Astrocyte of the cerebellum (primary cell): ENCODE results near the gene SERPINF2.
"Not testable (repeated sequence)": the region's sequence is repeated elsewhere in the genome, so short reads cannot be mapped to it uniquely, and the experiment has no call there.

Experiments
- DNase-seq: peaks from one replicate; pipeline ENCODE4 v3.0.0-alpha.2; 2011; ENCODE audit warnings: low read depth
- H3K4me3 ChIP-seq: 2 replicates; pipeline ENCODE4 v1.5.1; 2011; ENCODE audit warnings: mild to moderate bottlenecking, low read depth, low read length, moderate library complexity
- in situ Hi-C: cut with HindIII; loops from 2 replicates; pipeline ENCODE4 v1.10.0; 2017; ENCODE audit warnings: low sequenced_read_pairs
- TF ChIP-seq, protein P1 (sequence below): IDR thresholded peaks from 2 replicates; pipeline ENCODE4 v1.5.1; 2012; ENCODE audit warnings: low read length, low read depth, moderate library complexity, mild to moderate bottlenecking; ENCODE audit errors: missing control alignments

The SERPINF2 gene

DNA sequence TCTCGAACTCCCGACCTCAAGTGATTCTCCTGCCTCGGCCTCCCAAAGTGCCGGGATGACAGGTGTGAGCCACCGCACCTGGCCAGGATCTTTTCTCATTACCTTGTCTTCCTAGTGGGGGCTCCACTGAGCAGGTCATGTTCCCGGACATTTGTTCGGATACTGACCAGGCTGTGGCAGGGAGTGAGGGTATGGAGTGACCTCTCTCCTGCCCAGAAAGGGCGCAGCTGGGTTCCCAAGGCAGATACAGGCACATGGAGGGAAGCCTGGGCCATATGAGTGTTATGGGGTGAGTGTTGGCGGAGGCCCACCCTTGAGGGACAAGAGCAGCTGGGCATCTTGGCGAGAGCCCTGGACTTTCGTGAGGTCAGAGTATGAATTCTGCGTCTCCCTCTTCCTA is 24.7 kb downstream of the SERPINF2 start:
- TF ChIP-seq, protein P1, sequence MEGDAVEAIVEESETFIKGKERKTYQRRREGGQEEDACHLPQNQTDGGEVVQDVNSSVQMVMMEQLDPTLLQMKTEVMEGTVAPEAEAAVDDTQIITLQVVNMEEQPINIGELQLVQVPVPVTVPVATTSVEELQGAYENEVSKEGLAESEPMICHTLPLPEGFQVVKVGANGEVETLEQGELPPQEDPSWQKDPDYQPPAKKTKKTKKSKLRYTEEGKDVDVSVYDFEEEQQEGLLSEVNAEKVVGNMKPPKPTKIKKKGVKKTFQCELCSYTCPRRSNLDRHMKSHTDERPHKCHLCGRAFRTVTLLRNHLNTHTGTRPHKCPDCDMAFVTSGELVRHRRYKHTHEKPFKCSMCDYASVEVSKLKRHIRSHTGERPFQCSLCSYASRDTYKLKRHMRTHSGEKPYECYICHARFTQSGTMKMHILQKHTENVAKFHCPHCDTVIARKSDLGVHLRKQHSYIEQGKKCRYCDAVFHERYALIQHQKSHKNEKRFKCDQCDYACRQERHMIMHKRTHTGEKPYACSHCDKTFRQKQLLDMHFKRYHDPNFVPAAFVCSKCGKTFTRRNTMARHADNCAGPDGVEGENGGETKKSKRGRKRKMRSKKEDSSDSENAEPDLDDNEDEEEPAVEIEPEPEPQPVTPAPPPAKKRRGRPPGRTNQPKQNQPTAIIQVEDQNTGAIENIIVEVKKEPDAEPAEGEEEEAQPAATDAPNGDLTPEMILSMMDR = no peak
- no peak overlapping the region for H3K4me3 ChIP-seq
- no peak for DNase-seq
- in situ Hi-C loops = loop anchor here (10.0 kb wide), 1 partner anchor 53 kb away; the partner anchor contains the start of gene TLCD2

DNA sequence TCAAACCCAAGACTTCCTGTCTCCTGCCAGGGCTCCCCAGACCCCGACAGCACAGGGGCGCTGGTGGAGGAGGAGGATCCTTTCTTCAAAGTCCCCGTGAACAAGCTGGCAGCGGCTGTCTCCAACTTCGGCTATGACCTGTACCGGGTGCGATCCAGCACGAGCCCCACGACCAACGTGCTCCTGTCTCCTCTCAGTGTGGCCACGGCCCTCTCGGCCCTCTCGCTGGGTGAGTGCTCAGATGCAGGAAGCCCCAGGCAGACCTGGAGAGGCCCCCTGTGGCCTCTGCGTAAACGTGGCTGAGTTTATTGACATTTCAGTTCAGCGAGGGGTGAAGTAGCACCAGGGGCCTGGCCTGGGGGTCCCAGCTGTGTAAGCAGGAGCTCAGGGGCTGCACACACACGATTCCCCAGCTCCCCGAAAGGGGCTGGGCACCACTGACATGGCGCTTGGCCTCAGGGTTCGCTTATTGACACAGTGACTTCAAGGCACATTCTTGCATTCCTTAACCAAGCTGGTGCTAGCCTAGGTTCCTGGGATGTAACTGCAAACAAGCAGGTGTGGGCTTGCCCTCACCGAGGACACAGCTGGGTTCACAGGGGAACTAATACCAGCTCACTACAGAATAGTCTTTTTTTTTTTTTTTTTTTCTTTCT is 27.3 kb downstream of the SERPINF2 start:
- no peak overlapping the region for H3K4me3 ChIP-seq
- in situ Hi-C loops = loop anchor here (10.0 kb wide), 1 partner anchor 55 kb away; the partner anchor contains the start of gene TLCD2
- TF ChIP-seq, protein P1 = no peak
- no peak for DNase-seq

DNA sequence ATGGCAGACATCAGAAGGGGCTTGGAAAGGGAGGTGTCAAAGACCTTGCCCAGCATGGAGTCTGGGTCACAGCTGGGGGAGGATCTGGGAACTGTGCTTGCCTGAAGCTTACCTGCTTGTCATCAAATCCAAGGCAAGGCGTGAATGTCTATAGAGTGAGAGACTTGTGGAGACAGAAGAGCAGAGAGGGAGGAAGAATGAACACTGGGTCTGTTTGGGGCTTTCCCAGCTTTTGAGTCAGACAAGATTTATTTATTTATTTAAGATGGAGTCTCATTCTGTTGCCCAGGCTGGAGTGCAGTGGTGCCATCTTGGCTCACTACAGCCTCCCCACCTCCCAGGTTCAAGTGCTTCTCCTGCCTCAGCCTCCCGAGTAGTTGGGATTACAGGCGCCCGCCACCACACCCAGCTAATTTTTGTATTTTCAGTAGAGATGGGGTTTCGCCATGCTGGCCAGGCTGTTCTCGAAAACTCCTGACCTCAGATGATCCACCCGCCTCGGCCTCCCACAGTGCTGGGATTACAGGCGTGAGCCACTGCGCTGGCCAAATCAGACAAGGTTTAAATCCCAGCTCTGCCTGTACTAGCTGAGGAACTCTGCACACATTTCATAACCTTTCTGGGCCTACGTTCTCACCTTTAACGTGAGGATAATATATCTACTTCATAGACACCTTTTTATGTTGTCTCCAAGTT is 30.5 kb downstream of the SERPINF2 start:
- DNase-seq, H3K4me3 ChIP-seq, in situ Hi-C loops: not testable (repeated sequence)

DNA sequence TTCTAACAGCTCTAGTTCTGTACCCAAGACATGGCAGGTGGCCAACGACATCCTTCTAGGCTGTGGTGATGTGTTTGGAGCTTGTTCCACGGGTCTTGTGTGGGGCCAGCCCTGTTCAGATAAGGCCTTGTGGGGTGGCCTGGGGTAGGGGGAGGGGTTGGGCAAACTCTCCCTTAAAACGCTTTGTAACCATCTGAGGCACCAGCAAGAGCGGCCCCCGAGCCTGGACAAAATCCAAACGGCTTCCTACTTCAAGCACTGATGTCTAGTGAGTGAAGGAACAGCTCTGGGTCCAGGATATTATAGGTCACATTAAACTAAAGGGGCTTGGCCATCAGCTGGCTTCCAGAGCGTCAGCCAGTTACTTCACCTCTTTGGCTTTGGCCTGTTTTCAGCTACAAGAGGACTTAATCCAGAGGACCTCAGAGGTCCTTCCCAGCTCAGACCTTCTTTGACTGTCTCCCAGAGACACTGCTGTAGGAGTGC is 31.1 kb downstream of the SERPINF2 start:
- no peak for DNase-seq
- in situ Hi-C loops = no loop called here
- TF ChIP-seq, protein P1 = no peak
- no peak overlapping the region for H3K4me3 ChIP-seq

DNA sequence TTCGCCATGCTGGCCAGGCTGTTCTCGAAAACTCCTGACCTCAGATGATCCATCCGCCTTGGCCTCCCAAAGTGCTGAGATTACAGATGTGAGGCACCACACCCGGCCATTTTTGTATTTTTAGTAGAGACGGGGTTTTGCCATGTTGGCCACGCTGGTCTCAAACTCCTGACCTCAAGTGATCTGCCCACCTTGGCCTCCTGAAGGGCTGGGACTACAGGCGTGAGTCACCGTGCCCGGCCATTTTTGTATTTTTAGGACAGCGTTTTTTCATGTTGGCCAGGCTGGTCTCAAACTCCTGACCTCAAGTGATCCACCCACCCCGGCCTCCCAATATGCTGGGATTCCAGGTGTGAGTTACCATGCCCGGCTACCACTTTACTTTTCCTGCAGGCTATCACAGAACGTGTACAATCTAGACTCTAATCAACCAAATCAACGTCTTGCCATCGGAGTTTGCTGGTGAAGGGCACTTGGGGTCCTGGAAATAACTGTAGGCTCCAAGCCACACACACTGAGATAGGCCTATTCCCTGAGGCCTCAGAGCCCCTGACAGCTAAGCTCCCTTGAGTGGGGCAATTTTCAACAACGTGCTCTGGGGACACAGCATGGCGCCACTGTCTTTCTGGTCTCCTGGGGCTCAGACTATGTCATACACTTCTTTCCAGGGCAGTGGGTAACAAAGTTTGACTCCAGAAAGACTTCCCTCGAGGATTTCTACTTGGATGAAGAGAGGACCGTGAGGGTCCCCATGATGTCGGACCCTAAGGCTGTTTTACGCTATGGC is 31.9 kb downstream of the SERPINF2 start:
- DNase-seq = no peak
- TF ChIP-seq, protein P1 = no peak
- H3K4me3 ChIP-seq = no peak overlapping the region
- in situ Hi-C loops = no loop called here

DNA sequence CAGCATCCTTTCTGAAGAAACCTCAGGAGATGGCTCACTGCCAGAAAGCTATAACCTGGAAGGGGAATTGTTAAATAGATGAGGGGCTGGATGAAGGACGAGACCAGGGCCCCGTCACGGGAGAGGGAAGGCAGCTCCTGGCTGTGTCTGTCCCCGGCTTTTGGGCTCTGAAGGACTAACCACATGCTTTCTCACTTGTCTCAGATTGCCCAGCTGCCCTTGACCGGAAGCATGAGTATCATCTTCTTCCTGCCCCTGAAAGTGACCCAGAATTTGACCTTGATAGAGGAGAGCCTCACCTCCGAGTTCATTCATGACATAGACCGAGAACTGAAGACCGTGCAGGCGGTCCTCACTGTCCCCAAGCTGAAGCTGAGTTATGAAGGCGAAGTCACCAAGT is 33.7 kb downstream of the SERPINF2 start:
- TF ChIP-seq, protein P1 = no peak
- DNase-seq = no peak
- H3K4me3 ChIP-seq = no peak overlapping the region
- in situ Hi-C loops = no loop called here
